Caco-2 (cell line): ENCODE results near the gene B4GAT1. TPM values are rescaled to one million over a fixed set of nuclear protein-coding genes. Genes with fewer than 3 reads are reported as not detected.
"Not testable (repeated sequence)": the region's sequence is repeated elsewhere in the genome, so short reads cannot be mapped to it uniquely, and the experiment has no call there.

ENCODE experiments used
- BruUV-seq: library from RNA; stranded (reverse); fragments of 400-500 nt; replicated peaks from 2 replicates; lab custom pipeline; 2021; lab: Mats Ljungman, UMichigan
- CTCF ChIA-PET: fragments of 300-600 bp; sonication (Branson Sonifier 250); formaldehyde crosslinking; loops from one replicate; lab custom pipeline; 2022; ENCODE audit warnings: antibody characterized with exemption; lab: Charles Lee
- POLR2A ChIA-PET: fragments of 300-600 bp; sonication (Branson Sonifier 250); formaldehyde crosslinking; loops from one replicate; lab custom pipeline; 2022; ENCODE audit warnings: antibody characterized with exemption; lab: Charles Lee
- DNase-seq, 2 experiments: peaks; one replicate each; pipeline versions ENCODE4 v3.0.0 to v3.0.0-alpha.2; 2020 to 2022
- H3K27me3 ChIP-seq: replicated peaks from 2 replicates; pipeline ENCODE4 v1.6.0; 2011; ENCODE audit warnings: low read length; ENCODE audit not compliant: control insufficient read depth, insufficient read depth
- H3K36me3 ChIP-seq: 2 replicates; pipeline ENCODE4 v1.5.1; 2011; ENCODE audit warnings: low read length; ENCODE audit not compliant: control insufficient read depth, insufficient read depth
- H3K4me1 ChIP-seq: fragments of 250-450 bp; sonication (Bioruptor Pico); 2 replicates; pipeline ENCODE4 v1.5.1; 2020; ENCODE audit warnings: mild to moderate bottlenecking
- H3K4me3 ChIP-seq: 2 replicates; pipeline ENCODE4 v1.5.1; 2011; ENCODE audit warnings: low read depth, mild to moderate bottlenecking, control low read depth, low read length
- H3K9me3 ChIP-seq: fragments of 250-450 bp; sonication (Bioruptor Pico); 2 replicates; pipeline ENCODE4 v1.5.1; 2020; ENCODE audit warnings: mild to moderate bottlenecking, moderate library complexity
- H3K27ac Mint-ChIP-seq: one replicate; pipeline ENCODE4 v1.8.0; 2022; ENCODE audit warnings: mixed read lengths; ENCODE audit not compliant: unreplicated experiment
- H3K27me3 Mint-ChIP-seq: one replicate; pipeline ENCODE4 v1.8.0; 2022; ENCODE audit warnings: mixed read lengths; ENCODE audit not compliant: insufficient read depth, unreplicated experiment
- H3K36me3 Mint-ChIP-seq: one replicate; pipeline ENCODE4 v1.8.0; 2022; ENCODE audit warnings: mild to moderate bottlenecking, mixed read lengths; ENCODE audit not compliant: insufficient read depth, unreplicated experiment
- H3K4me1 Mint-ChIP-seq: one replicate; pipeline ENCODE4 v1.8.0; 2022; ENCODE audit warnings: low read depth, mixed read lengths; ENCODE audit not compliant: unreplicated experiment
- H3K4me3 Mint-ChIP-seq: one replicate; pipeline ENCODE4 v1.8.0; 2022; ENCODE audit warnings: mild to moderate bottlenecking, moderate library complexity, mixed read lengths; ENCODE audit not compliant: unreplicated experiment
- H3K9me3 Mint-ChIP-seq: one replicate; pipeline ENCODE4 v1.8.0; 2022; ENCODE audit warnings: mixed read lengths; ENCODE audit not compliant: unreplicated experiment
- CTCF ChIP-seq, 2 experiments: fragments of 200-600 bp in 1 of 2; IDR thresholded peaks; 1 replicate in 1 of 2; 2 replicates in 1 of 2; pipeline versions ENCODE4 v1.5.1 to v1.8.0; 2011 to 2022; ENCODE audit warnings: antibody characterized with exemption in 1 of 2, control low read depth in 1 of 2, inconsistent platforms in 1 of 2, low read depth in 1 of 2, low read length in 1 of 2, mild to moderate bottlenecking in 1 of 2, moderate library complexity in 1 of 2; ENCODE audit not compliant: insufficient read depth in 1 of 2, severe bottlenecking in 1 of 2, unreplicated experiment in 1 of 2
- intact Hi-C: fragments of 100-400 bp; cut with micrococcal nuclease; formaldehyde crosslinking; loops from one replicate; pipeline ENCODE4 v1.10.0; 2022; ENCODE audit not compliant: unreplicated experiment
- total RNA-seq: library from RNA; stranded (reverse); gene quantifications from 2 replicates; pipeline ENCODE4 v1.2.3, GENCODE V29; 2022

B4GAT1 gene
- total RNA-seq, 1 experiment from 2014 or later, result 23.0 TPM

- no peak for TF ChIP-seq CTCF (IDR thresholded peaks at IDR 0.05; ENCODE audit: insufficient read depth in 1 of 2, low read depth in 1 of 2, low read length in 1 of 2, severe bottlenecking in 1 of 2, unreplicated experiment in 1 of 2)
- no peak overlapping the region for H3K4me3 Mint-ChIP-seq
- no peaks in the 10 kb centered on the region for H3K36me3 Mint-ChIP-seq
- ChIA-PET POLR2A (no interaction called here), CTCF (interaction anchor here (1.9 kb wide), 1 partner anchor 10 kb away, joined by 15 read pairs; no protein-coding TSS in a partner anchor)
- BruUV-seq, result no TSS peak
- peaks cover 34% of the 10 kb centered on the region for H3K4me1 Mint-ChIP-seq
- Histone ChIP-seq H3K4me1 (peaks cover 50% of the 10 kb centered on the region), H3K9me3 (peaks cover 12% of the 10 kb centered on the region; the same call in 1 of the 2 replicates), H3K36me3 (no peaks in the 10 kb centered on the region), H3K4me3 (no peak overlapping the region), H3K27me3 (no peaks in the 10 kb centered on the region)
- peak in 1 of 2 experiments; percentile 50 for DNase-seq
- intact Hi-C loops, result no loop called here
- H3K27me3 Mint-ChIP-seq, result no peaks in the 10 kb centered on the region
- peak overlapping the region; percentile 29 for H3K27ac Mint-ChIP-seq
- peaks cover 15% of the 10 kb centered on the region for H3K9me3 Mint-ChIP-seq
Observed at GRCh38 chr11:66322732-66323427, 24.5 kb downstream of the B4GAT1 start.

- no peak overlapping the region for H3K4me3 ChIP-seq
- H3K9me3 Mint-ChIP-seq, result peaks cover 15% of the 10 kb centered on the region
- H3K27me3 Mint-ChIP-seq, result no peaks in the 10 kb centered on the region
- CTCF ChIA-PET, result interaction anchor here (1.9 kb wide), 1 partner anchor 9 kb away, joined by 15 read pairs; no protein-coding TSS in a partner anchor
- peaks cover 25% of the 10 kb centered on the region for H3K4me1 Mint-ChIP-seq
- H3K36me3 Mint-ChIP-seq, result no peaks in the 10 kb centered on the region
- POLR2A ChIA-PET, result interaction anchor here (0.5 kb wide), 1 partner anchor 145 kb away, joined by 6 read pairs; no protein-coding TSS in a partner anchor
- no peak overlapping the region for H3K27ac Mint-ChIP-seq
- H3K4me1 ChIP-seq, result peaks cover 44% of the 10 kb centered on the region
- no TSS peak for BruUV-seq
- TF ChIP-seq CTCF (IDR thresholded peaks at IDR 0.05; ENCODE audit: insufficient read depth in 1 of 2, low read depth in 1 of 2, low read length in 1 of 2, severe bottlenecking in 1 of 2, unreplicated experiment in 1 of 2), result no peak
- peaks cover 12% of the 10 kb centered on the region; the same call in 1 of the 2 replicates for H3K9me3 ChIP-seq
- H3K4me3 Mint-ChIP-seq, result no peak overlapping the region
- DNase-seq, result no peak
- no peaks in the 10 kb centered on the region for H3K27me3 ChIP-seq
- intact Hi-C loops, result no loop called here
- H3K36me3 ChIP-seq, result no peaks in the 10 kb centered on the region
Observed at GRCh38 chr11:66321606-66322005, 25.8 kb downstream of the B4GAT1 start.

- peaks cover 15% of the 10 kb centered on the region for H3K9me3 Mint-ChIP-seq
- BruUV-seq, H3K27me3 Mint-ChIP-seq, H3K27ac Mint-ChIP-seq, POLR2A ChIA-PET, CTCF ChIA-PET, H3K36me3 Mint-ChIP-seq, DNase-seq, H3K36me3 ChIP-seq, H3K27me3 ChIP-seq, intact Hi-C loops, H3K4me3 ChIP-seq, H3K4me3 Mint-ChIP-seq: not testable (repeated sequence)
- Histone ChIP-seq H3K9me3 (peaks cover 12% of the 10 kb centered on the region; the same call in 1 of the 2 replicates), H3K4me1 (peaks cover 38% of the 10 kb centered on the region)
- peaks cover 25% of the 10 kb centered on the region for H3K4me1 Mint-ChIP-seq
Observed at GRCh38 chr11:66320748-66321147, 26.7 kb downstream of the B4GAT1 start.

- H3K27ac Mint-ChIP-seq, H3K4me3 Mint-ChIP-seq, BruUV-seq, H3K36me3 ChIP-seq, H3K4me3 ChIP-seq, H3K27me3 ChIP-seq, DNase-seq, intact Hi-C loops, H3K36me3 Mint-ChIP-seq, H3K27me3 Mint-ChIP-seq, POLR2A ChIA-PET: not testable (repeated sequence)
- CTCF ChIA-PET, result interaction anchor here (0.9 kb wide), 1 partner anchor 31 kb away, joined by 3 read pairs; the partner anchor contains the start of gene YIF1A
- Mint-ChIP-seq H3K4me1 (peaks cover 25% of the 10 kb centered on the region), H3K9me3 (peaks cover 15% of the 10 kb centered on the region)
- Histone ChIP-seq H3K4me1 (peaks cover 34% of the 10 kb centered on the region), H3K9me3 (peaks cover 12% of the 10 kb centered on the region; the same call in 1 of the 2 replicates)
Observed at GRCh38 chr11:66320289-66320688, 27.1 kb downstream of the B4GAT1 start.
